Body of pancreas (tissue), 4 donors: ENCODE measurements around the gene DDX50.

Source experiments
- CTCF ChIP-seq, 7 experiments: fragments of 450-650 bp in 4 of 7; fragments of 200-600 bp in 3 of 7; sonication (generic) in 3 of 7; IDR thresholded peaks; one replicate each; pipeline ENCODE4 v1.5.1; 2016 to 2019; ENCODE audit warnings: antibody characterized with exemption in 7 of 7
- POLR2A ChIP-seq, 3 donors: fragments of 450-650 bp; IDR thresholded peaks; one replicate each; pipeline ENCODE4 v1.6.1; 2016; ENCODE audit warnings: antibody characterized with exemption in 3 of 3, mild to moderate bottlenecking in 2 of 3

DNA sequence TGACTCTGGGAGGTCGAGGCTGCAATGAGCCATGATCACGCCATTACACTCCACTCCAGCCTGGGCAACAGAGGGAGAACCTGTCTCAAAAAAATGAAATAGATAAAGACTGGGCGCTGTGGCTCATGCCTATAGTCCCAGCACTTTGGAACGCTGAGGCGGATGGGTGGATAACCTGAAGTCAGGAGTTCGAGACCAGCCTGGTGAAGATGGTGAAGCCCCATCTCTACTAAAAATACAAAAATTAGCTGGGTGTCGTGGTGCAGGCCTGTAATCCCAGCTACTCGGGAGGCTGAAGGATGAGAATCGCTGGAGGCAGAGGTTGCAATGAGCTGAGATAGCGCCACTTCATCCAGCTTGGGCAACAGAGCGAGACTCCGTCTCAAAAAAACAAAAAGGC lies 53.8 kb downstream of the DDX50 start:
- TF ChIP-seq CTCF (IDR thresholded peaks at IDR 0.05) (no peak), POLR2A (IDR thresholded peaks at IDR 0.05) (no peak)
